SK-N-MC (cell line): ENCODE results near the gene CCBE1.

Source experiments
- DNase-seq: peaks from one replicate; pipeline ENCODE4 v3.0.0-alpha.2; 2011; ENCODE audit warnings: low read depth, low spot score
- H3K27ac ChIP-seq: fragments of 200-600 bp; sonication (generic); 2 replicates; pipeline ENCODE4 v1.5.1; 2016; ENCODE audit warnings: mixed run types
- H3K36me3 ChIP-seq: fragments of 200-600 bp; sonication (generic); 2 replicates; pipeline ENCODE4 v1.6.1; 2017; ENCODE audit warnings: antibody characterized with exemption, low read length, mixed read lengths; ENCODE audit not compliant: insufficient read depth
- H3K4me3 ChIP-seq: fragments of 200-600 bp; sonication (generic); 2 replicates; pipeline ENCODE4 v1.5.1; 2016
- H3K9ac ChIP-seq: fragments of 200-600 bp; sonication (generic); 2 replicates; pipeline ENCODE4 v1.8.0; 2017; ENCODE audit warnings: mixed run types, mixed read lengths; ENCODE audit not compliant: insufficient read length
- H3K9me3 ChIP-seq: fragments of 200-600 bp; sonication (generic); 2 replicates; pipeline ENCODE4 v1.6.1; 2017; ENCODE audit warnings: low read depth, mild to moderate bottlenecking, antibody characterized with exemption, low read length, moderate library complexity, mixed read lengths
- EZH2 ChIP-seq: fragments of 200-600 bp; sonication (generic); IDR thresholded peaks from one replicate; pipeline ENCODE4 v1.6.1; 2017; ENCODE audit warnings: antibody characterized with exemption
- FOXP2 ChIP-seq: optimal IDR thresholded peaks from 2 replicates; pipeline ENCODE3; 2011; ENCODE audit warnings: mild to moderate bottlenecking, moderate library complexity; ENCODE audit not compliant: insufficient read depth; ENCODE audit errors: extremely low read length, control extremely low read depth
- POLR2AphosphoS5 ChIP-seq: IDR thresholded peaks from 2 replicates; pipeline ENCODE4 v1.6.1; 2012; ENCODE audit warnings: mild to moderate bottlenecking, low read depth, low read length, borderline replicate concordance

The CCBE1 gene

DNA sequence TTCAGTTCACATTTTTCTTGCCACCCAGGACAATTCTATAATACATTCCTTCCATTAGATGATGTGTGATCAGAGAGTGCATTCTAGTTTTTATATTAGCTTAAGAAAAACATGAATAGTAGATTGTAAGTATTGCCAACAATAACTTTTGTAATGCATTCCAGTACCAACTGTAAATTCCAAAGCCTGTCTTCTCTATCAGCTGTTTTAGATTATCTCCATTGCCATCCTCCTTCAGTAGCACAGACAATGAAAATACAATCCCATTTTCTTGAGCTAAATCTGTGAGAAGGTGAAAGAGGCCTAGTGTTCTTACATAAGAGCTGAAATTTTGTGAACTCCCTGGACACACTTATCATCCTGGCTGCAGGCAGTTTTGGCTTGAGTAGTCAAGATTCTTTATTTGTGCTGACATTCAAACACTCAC, 103.9 kb downstream of the CCBE1 start:
- TF ChIP-seq EZH2 (no peak), POLR2AphosphoS5 (no peak), FOXP2 (no peak)

DNA sequence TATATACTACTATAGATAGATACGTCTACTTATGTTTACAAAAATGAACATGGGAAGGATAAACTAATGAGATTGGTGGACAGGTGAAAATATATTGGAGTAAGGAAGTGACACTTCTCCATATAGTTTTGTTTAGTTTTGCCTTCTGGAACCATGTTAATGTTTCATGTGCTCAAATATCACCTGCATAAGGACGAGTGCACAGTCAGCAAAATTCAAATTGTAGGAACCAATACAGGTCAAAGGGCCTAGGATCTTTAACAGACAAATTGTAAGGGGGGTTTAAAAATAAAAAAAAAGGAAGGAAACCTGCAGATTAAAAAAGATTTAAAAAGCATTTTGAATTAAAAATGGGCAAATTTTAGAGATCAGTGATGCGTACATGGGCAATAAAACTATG, 104.6 kb downstream of the CCBE1 start:
- Histone ChIP-seq H3K4me3 (no peak overlapping the region), H3K9me3 (no peaks in the 10 kb centered on the region), H3K9ac (no peak overlapping the region), H3K36me3 (no peaks in the 10 kb centered on the region), H3K27ac (no peak overlapping the region)
- no peak for DNase-seq
- no peak for TF ChIP-seq EZH2
- no peak for TF ChIP-seq POLR2AphosphoS5
- TF ChIP-seq FOXP2 = no peak

More for the DNA sequence above, 103.9 kb downstream of the CCBE1 start:
- H3K36me3 ChIP-seq = no peaks in the 10 kb centered on the region
- H3K27ac ChIP-seq = no peak overlapping the region
- DNase-seq = no peak
- H3K4me3 ChIP-seq = no peak overlapping the region
- no peak overlapping the region for H3K9ac ChIP-seq
- H3K9me3 ChIP-seq = no peaks in the 10 kb centered on the region

DNA sequence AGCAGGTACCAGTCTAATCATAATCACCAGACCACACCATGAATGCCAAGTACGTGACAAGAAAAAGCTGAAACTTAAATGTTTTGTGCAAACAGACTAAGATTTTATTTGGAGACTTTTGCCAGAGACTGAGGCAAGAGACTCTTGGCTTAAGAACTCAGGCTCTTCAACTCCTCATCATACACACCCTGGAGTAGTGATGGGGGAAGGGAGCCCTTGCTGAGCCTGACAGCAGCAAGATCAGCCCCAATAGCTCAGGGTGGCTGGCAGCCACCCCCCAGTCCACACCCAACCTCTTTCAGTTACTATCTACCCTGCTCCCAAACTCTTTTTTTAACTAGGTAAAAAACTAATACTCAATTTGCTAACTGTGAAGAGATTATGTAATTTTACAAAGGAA, 114.8 kb downstream of the CCBE1 start:
- no peak for DNase-seq
- H3K4me3 ChIP-seq = no peak overlapping the region
- no peak overlapping the region for H3K9ac ChIP-seq
- no peak overlapping the region for H3K27ac ChIP-seq
- H3K36me3 ChIP-seq = no peaks in the 10 kb centered on the region
- no peaks in the 10 kb centered on the region for H3K9me3 ChIP-seq
- TF ChIP-seq FOXP2 (no peak), POLR2AphosphoS5 (no peak), EZH2 (no peak)

DNA sequence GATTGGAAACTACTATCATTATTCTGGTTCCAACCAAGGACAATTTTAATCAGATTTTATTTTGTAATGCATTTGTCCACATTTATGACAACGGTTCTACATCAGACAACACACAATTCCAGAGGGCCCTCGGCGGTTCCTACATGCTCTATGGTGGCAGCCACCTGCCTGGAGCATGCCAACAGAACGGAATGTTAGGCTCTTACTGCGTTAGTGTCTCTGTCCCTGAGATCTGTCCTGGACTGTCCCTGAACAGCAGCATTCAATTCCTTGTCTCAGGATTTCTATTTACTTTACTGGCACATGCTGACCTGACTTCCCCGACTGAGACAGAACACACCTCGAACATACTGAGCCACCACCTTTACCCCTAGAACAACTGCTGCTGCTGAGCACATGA, 117.7 kb downstream of the CCBE1 start:
- DNase-seq = no peak
- H3K4me3 ChIP-seq = no peak overlapping the region
- TF ChIP-seq EZH2 = no peak
- TF ChIP-seq FOXP2 = no peak
- no peak for TF ChIP-seq POLR2AphosphoS5
- H3K36me3 ChIP-seq = no peaks in the 10 kb centered on the region
- no peaks in the 10 kb centered on the region for H3K9me3 ChIP-seq
- H3K9ac ChIP-seq = no peak overlapping the region
- H3K27ac ChIP-seq = no peak overlapping the region

DNA sequence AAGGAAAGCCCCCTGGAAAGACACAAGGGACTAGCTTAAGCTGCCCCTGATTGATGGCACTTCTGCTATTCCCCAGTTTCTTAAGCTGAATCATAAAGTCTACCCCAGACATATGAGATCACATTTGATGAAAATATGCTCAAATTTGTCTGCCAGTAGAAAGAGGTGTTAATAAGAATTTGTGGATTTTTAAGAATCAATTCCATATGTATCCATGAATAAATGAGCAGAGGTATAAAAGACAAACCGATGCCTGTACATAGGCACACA, 119.9 kb downstream of the CCBE1 start:
- DNase-seq = no peak
- Histone ChIP-seq H3K9me3 (no peaks in the 10 kb centered on the region), H3K9ac (no peak overlapping the region), H3K4me3 (no peak overlapping the region), H3K36me3 (no peaks in the 10 kb centered on the region), H3K27ac (no peak overlapping the region)
- TF ChIP-seq EZH2 (no peak), POLR2AphosphoS5 (no peak), FOXP2 (no peak)

- no peak overlapping the region for H3K9ac ChIP-seq
- TF ChIP-seq EZH2 (no peak), FOXP2 (no peak), POLR2AphosphoS5 (no peak)
- no peak for DNase-seq
- no peaks in the 10 kb centered on the region for H3K9me3 ChIP-seq
- no peak overlapping the region for H3K4me3 ChIP-seq
- H3K27ac ChIP-seq = no peak overlapping the region
- no peaks in the 10 kb centered on the region for H3K36me3 ChIP-seq
Observed at GRCh38 chr18:59576541-59577385, 120.5 kb downstream of the CCBE1 start.

DNA sequence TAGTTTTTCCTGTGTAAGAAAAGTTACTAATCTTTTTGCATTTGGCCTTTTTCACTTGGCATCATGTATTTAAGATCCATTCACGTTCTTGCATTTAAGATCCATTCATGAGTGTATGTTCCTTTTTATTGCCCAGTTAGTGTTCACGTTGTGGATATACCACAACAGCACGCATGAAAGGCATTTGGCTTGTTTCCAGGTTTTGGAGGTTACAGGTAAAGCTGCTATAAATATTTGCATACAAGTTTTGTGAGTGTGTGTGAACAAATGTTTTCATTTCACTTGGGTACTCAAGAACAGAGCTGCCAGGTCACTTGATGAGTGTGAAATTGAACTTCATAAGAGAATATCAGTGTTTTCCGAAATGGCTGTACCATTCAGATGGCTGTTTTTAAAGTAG, 121.2 kb downstream of the CCBE1 start:
- no peak overlapping the region for H3K27ac ChIP-seq
- no peak overlapping the region for H3K4me3 ChIP-seq
- H3K9me3 ChIP-seq = no peaks in the 10 kb centered on the region
- TF ChIP-seq FOXP2 (no peak), EZH2 (no peak), POLR2AphosphoS5 (no peak)
- no peak for DNase-seq
- no peaks in the 10 kb centered on the region for H3K36me3 ChIP-seq
- H3K9ac ChIP-seq = no peak overlapping the region

DNA sequence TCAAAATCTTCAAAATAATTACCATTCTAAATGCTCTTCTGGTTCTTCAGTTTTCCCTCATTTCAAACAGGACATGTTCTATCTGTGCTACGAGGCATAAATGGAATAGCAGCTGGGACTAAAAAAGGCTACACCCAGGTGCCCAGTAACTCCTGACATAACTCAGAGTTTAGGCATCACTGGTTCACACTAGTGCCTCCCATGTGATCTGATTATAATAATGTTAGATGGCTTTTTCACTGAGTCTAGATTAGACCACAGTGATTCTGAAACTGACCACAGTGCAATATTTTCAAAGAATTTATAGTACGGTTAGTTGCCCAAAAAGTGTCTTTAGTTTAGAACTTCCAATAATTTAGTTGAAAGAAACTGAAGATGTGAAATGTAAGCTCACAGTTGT, 123.3 kb downstream of the CCBE1 start:
- no peak overlapping the region for H3K27ac ChIP-seq
- no peak overlapping the region for H3K4me3 ChIP-seq
- no peaks in the 10 kb centered on the region for H3K36me3 ChIP-seq
- no peaks in the 10 kb centered on the region for H3K9me3 ChIP-seq
- TF ChIP-seq POLR2AphosphoS5 = no peak
- no peak for TF ChIP-seq FOXP2
- no peak for TF ChIP-seq EZH2
- DNase-seq = no peak
- no peak overlapping the region for H3K9ac ChIP-seq

GRCh38 chr18:59571902-59572301, 125.3 kb downstream of the CCBE1 start:
- Histone ChIP-seq H3K9me3 (no peaks in the 10 kb centered on the region), H3K27ac (no peak overlapping the region), H3K9ac (no peak overlapping the region), H3K36me3 (no peaks in the 10 kb centered on the region), H3K4me3 (no peak overlapping the region)
- DNase-seq = no peak
- TF ChIP-seq FOXP2 (no peak), POLR2AphosphoS5 (no peak), EZH2 (no peak)
